Neural progenitor cell (in vitro differentiated cells): ENCODE results near the gene PCDHGB1.

Experiments used
- EZH2 ChIP-seq: fragments of 200-600 bp; sonication (generic); IDR thresholded peaks from 2 replicates; pipeline ENCODE4 v1.6.1; 2017; ENCODE audit warnings: antibody characterized with exemption, mild to moderate bottlenecking, moderate library complexity
- TF ChIP-seq, protein P1 (sequence below): fragments of 200-600 bp; sonication (generic); IDR thresholded peaks from 2 replicates; pipeline ENCODE4 v1.5.1; 2017; ENCODE audit warnings: antibody characterized with exemption, mild to moderate bottlenecking

- TF ChIP-seq, protein P1, sequence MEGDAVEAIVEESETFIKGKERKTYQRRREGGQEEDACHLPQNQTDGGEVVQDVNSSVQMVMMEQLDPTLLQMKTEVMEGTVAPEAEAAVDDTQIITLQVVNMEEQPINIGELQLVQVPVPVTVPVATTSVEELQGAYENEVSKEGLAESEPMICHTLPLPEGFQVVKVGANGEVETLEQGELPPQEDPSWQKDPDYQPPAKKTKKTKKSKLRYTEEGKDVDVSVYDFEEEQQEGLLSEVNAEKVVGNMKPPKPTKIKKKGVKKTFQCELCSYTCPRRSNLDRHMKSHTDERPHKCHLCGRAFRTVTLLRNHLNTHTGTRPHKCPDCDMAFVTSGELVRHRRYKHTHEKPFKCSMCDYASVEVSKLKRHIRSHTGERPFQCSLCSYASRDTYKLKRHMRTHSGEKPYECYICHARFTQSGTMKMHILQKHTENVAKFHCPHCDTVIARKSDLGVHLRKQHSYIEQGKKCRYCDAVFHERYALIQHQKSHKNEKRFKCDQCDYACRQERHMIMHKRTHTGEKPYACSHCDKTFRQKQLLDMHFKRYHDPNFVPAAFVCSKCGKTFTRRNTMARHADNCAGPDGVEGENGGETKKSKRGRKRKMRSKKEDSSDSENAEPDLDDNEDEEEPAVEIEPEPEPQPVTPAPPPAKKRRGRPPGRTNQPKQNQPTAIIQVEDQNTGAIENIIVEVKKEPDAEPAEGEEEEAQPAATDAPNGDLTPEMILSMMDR, result no peak
- TF ChIP-seq EZH2, result no peak
Measured at GRCh38 chr5:141319699-141320098, 30.2 kb upstream of the PCDHGB1 start.
